Colonic mucosa (tissue), 4 donors: ENCODE results near the gene KANSL3. TPM values are rescaled to one million over a fixed set of nuclear protein-coding genes. Genes with fewer than 3 reads are reported as not detected.

ENCODE experiments used
- DNase-seq: peaks from one replicate; pipeline ENCODE4 v3.0.0-alpha.2; 2020
- H3K27ac ChIP-seq: fragments of 200-600 bp; one replicate; pipeline ENCODE4 v1.8.0; 2021
- H3K27me3 ChIP-seq: fragments of 200-600 bp; one replicate; pipeline ENCODE4 v1.8.0; 2021
- H3K36me3 ChIP-seq: fragments of 200-600 bp; one replicate; pipeline ENCODE4 v1.8.0; 2021
- H3K4me1 ChIP-seq: fragments of 200-600 bp; one replicate; pipeline ENCODE4 v1.8.0; 2021; ENCODE audit warnings: mild to moderate bottlenecking
- H3K4me3 ChIP-seq: fragments of 200-600 bp; one replicate; pipeline ENCODE4 v1.8.0; 2021
- H3K9ac ChIP-seq, 2 donors: one replicate each; pipeline ENCODE4 v1.7.0; 2013; ENCODE audit warnings: control low read depth in 2 of 2, low read depth in 2 of 2, low read length in 2 of 2
- H3K9me3 ChIP-seq: fragments of 200-600 bp; one replicate; pipeline ENCODE4 v1.8.0; 2021
- CTCF ChIP-seq: fragments of 200-600 bp; IDR thresholded peaks from one replicate; pipeline ENCODE4 v1.8.0; 2022; ENCODE audit warnings: antibody characterized with exemption, mild to moderate bottlenecking
- intact Hi-C: fragments of 100-400 bp; cut with DNase I; formaldehyde crosslinking; loops from one replicate; pipeline ENCODE4 v1.14.1; 2022
- total RNA-seq, 2 donors: library from RNA; stranded (reverse); fragmentation: NEBNext Ultra II Directional in 1 of 2; extraction: Animal tissue kit (Norgen Biotek cat#: 25700) in 1 of 2; gene quantifications; one replicate each; pipeline ENCODE4 v1.2.1, GENCODE V29; 2021
- donor health status: healthy.
- donor health status: DM: no; HTN: no; CAD: no.
- donor health status: DM: no; HTN: no; CAD: no.

The KANSL3 gene
- total RNA-seq, 2 donors from 2014 or later, result 33.6 to 36.5 TPM

GRCh38 chr2:96552315-96553175 is 85.6 kb downstream of the KANSL3 start:
- intact Hi-C loops, result no loop called here
- no peak overlapping the region for H3K9ac ChIP-seq
- DNase-seq, result peak; percentile 17
- no peak overlapping the region for H3K4me3 ChIP-seq
- H3K27ac ChIP-seq, result no peak overlapping the region
- H3K36me3 ChIP-seq, result peaks cover 19% of the 10 kb centered on the region
- no peaks in the 10 kb centered on the region for H3K27me3 ChIP-seq
- H3K4me1 ChIP-seq, result no peaks in the 10 kb centered on the region
- no peak for TF ChIP-seq CTCF
- no peaks in the 10 kb centered on the region for H3K9me3 ChIP-seq

GRCh38 chr2:96551605-96552314 is 86.4 kb downstream of the KANSL3 start:
- no peak for DNase-seq
- Histone ChIP-seq H3K36me3 (peaks cover 19% of the 10 kb centered on the region), H3K27ac (no peak overlapping the region), H3K4me1 (no peaks in the 10 kb centered on the region), H3K27me3 (no peaks in the 10 kb centered on the region), H3K9me3 (no peaks in the 10 kb centered on the region), H3K4me3 (no peak overlapping the region), H3K9ac (no peak overlapping the region)
- no peak for TF ChIP-seq CTCF
- intact Hi-C loops, result no loop called here

GRCh38 chr2:96550787-96551604 is 87.1 kb downstream of the KANSL3 start:
- Histone ChIP-seq H3K9ac (no peak overlapping the region), H3K27ac (no peak overlapping the region), H3K4me1 (no peaks in the 10 kb centered on the region), H3K4me3 (no peak overlapping the region), H3K36me3 (peaks cover 19% of the 10 kb centered on the region), H3K27me3 (no peaks in the 10 kb centered on the region), H3K9me3 (no peaks in the 10 kb centered on the region)
- intact Hi-C loops, result no loop called here
- TF ChIP-seq CTCF, result no peak
- peak; percentile 17 for DNase-seq

GRCh38 chr2:96549967-96550786 is 87.9 kb downstream of the KANSL3 start:
- H3K27ac ChIP-seq, result no peak overlapping the region
- DNase-seq, result peak; percentile 74
- intact Hi-C loops, result no loop called here

More at GRCh38 chr2:96549967-96550786, 87.9 kb downstream of the KANSL3 start:
- Histone ChIP-seq H3K4me1 (no peaks in the 10 kb centered on the region), H3K4me3 (no peak overlapping the region), H3K36me3 (peaks cover 19% of the 10 kb centered on the region), H3K9me3 (no peaks in the 10 kb centered on the region), H3K27me3 (no peaks in the 10 kb centered on the region), H3K9ac (no peak overlapping the region)
- TF ChIP-seq CTCF, result peak; percentile 65
